Lung (tissue), 12 donors: ENCODE data around the gene PCBP3. TPM values are rescaled to one million over a fixed set of nuclear protein-coding genes. Genes with fewer than 3 reads are reported as not detected.

Source experiments
- ATAC-seq: fragments of 200-7000 bp; cut with Tn5 transposase; one replicate; pipeline ENCODE4 v1.9.1; 2020; ENCODE audit warnings: moderate number of reproducible peaks; ENCODE audit not compliant: insufficient read depth, low FRiP score
- DNase-seq, 3 donors: peaks; one replicate each; pipeline ENCODE4 v3.0.0-alpha.2; 2013 to 2017
- H3K27ac ChIP-seq, 2 donors: one replicate each; pipeline ENCODE4 v1.5.1; 2013; ENCODE audit warnings: mild to moderate bottlenecking in 2 of 2, moderate library complexity in 2 of 2, control low read depth in 1 of 2, inconsistent platforms in 1 of 2, low read depth in 1 of 2, low read length in 1 of 2
- H3K27me3 ChIP-seq, 3 donors: one replicate each; pipeline ENCODE4 v1.5.1; 2013; ENCODE audit warnings: low read length in 2 of 3; ENCODE audit not compliant: control insufficient read depth in 3 of 3, insufficient read depth in 3 of 3
- H3K36me3 ChIP-seq, 4 donors: one replicate each; pipeline ENCODE4 v1.5.1; 2013; ENCODE audit warnings: low read length in 4 of 4, mild to moderate bottlenecking in 1 of 4, moderate library complexity in 1 of 4; ENCODE audit not compliant: control insufficient read depth in 4 of 4, insufficient read depth in 4 of 4
- H3K4me1 ChIP-seq, 5 donors: one replicate each; pipeline ENCODE4 v1.5.1; 2013; ENCODE audit warnings: low read length in 5 of 5, mild to moderate bottlenecking in 2 of 5, moderate library complexity in 1 of 5; ENCODE audit not compliant: control insufficient read depth in 5 of 5, insufficient read depth in 5 of 5
- H3K4me3 ChIP-seq: one replicate; pipeline ENCODE4 v1.5.1; 2013; ENCODE audit warnings: mild to moderate bottlenecking, control low read depth, moderate library complexity
- H3K9ac ChIP-seq, 2 donors: one replicate each; pipeline ENCODE4 v1.5.1; 2013; ENCODE audit warnings: low read length in 2 of 2, control low read depth in 1 of 2; ENCODE audit not compliant: insufficient read depth in 1 of 2
- H3K9me3 ChIP-seq, 4 donors: one replicate each; pipeline ENCODE4 v1.5.1; 2013; ENCODE audit warnings: low read length in 3 of 4, mild to moderate bottlenecking in 1 of 4, moderate library complexity in 1 of 4; ENCODE audit not compliant: control insufficient read depth in 4 of 4, insufficient read depth in 3 of 4
- CTCF ChIP-seq: IDR thresholded peaks from 2 replicates; pipeline ENCODE4 v1.5.1; 2012; ENCODE audit warnings: mild to moderate bottlenecking; ENCODE audit errors: control extremely low read depth, extremely low read depth
- WGBS, 2 donors: extraction: QIAGEN DNeasy Blood & Tissue Kit; methylation state at CpG; one replicate each; pipeline ENCODE4 v1.1.7; 2013; 5-methylcytosine and 5-hydroxymethylcytosine counted together
- polyA plus RNA-seq, 2 donors: library from polyadenylated mRNA; stranded (reverse); fragments of 200-250 nt; gene quantifications; one replicate each; pipeline ENCODE4 v1.2.1, GENCODE V29; 2013
- total RNA-seq, 2 donors: library from RNA; depleted of rRNA in 1 of 2; stranded (reverse); fragments of >200 nt in 1 of 2; gene quantifications; one replicate each; pipeline ENCODE4 v1.2.1, GENCODE V29; 2014 to 2021
- donor health status: control.
- donor health status: control.
- donor health status: Bipolar disorder and iron deficiency.
- donor health status: healthy.
- donor health status: DM: yes; HTN: yes; CAD: no.

PCBP3 gene
- total and polyA plus RNA-seq, 4 donors = 1.6 to 8.2 (median 3.1) TPM

GRCh38 chr21:45923146-45923545 is 279.6 kb downstream of the PCBP3 start:
- no peaks in the 10 kb centered on the region for H3K9me3 ChIP-seq
- no peak overlapping the region for H3K9ac ChIP-seq
- H3K27me3 ChIP-seq = no peaks in the 10 kb centered on the region
- peak; percentile 46 for TF ChIP-seq CTCF
- no peak overlapping the region for H3K4me3 ChIP-seq
- ATAC-seq (peak; percentile 66), DNase-seq (peak; percentile 56 to 82 (median 73))
- H3K4me1 ChIP-seq = no peaks in the 10 kb centered on the region
- WGBS, 2 donors = 13 to 43% methylated on average over 6 of the region's 6 CpGs
- no peaks in the 10 kb centered on the region for H3K36me3 ChIP-seq
- no peak overlapping the region for H3K27ac ChIP-seq

- no peak overlapping the region for H3K4me3 ChIP-seq
- 59 to 62% methylated on average over 11 of the region's 11 CpGs for WGBS, 2 donors
- H3K4me1 ChIP-seq = no peaks in the 10 kb centered on the region
- no peak overlapping the region for H3K27ac ChIP-seq
- DNase-seq (no peak), ATAC-seq (no peak)
- no peaks in the 10 kb centered on the region for H3K36me3 ChIP-seq
- H3K9me3 ChIP-seq = no peaks in the 10 kb centered on the region
- H3K9ac ChIP-seq = no peak overlapping the region
- no peaks in the 10 kb centered on the region for H3K27me3 ChIP-seq
- no peak for TF ChIP-seq CTCF
Observed at GRCh38 chr21:45926281-45926680, 282.8 kb downstream of the PCBP3 start.

GRCh38 chr21:45927032-45927431 is 283.5 kb downstream of the PCBP3 start:
- 23 to 38% methylated on average over 1 of the region's 1 CpG for WGBS, 2 donors
- TF ChIP-seq CTCF = no peak
- Histone ChIP-seq H3K27me3 (no peaks in the 10 kb centered on the region), H3K9ac (no peak overlapping the region), H3K36me3 (no peaks in the 10 kb centered on the region), H3K27ac (no peak overlapping the region), H3K4me1 (no peaks in the 10 kb centered on the region), H3K4me3 (no peak overlapping the region), H3K9me3 (no peaks in the 10 kb centered on the region)
- DNase-seq = no peak
- no peak for ATAC-seq
